HEK293T (cell line): ENCODE data around the gene KIRREL1.

Source experiments
- ARNT ChIP-seq: fragments of 450-650 bp; IDR thresholded peaks from 2 replicates; pipeline ENCODE4 v1.6.1; 2017; ENCODE audit warnings: mild to moderate bottlenecking
- BHLHE40 ChIP-seq: fragments of 450-650 bp; IDR thresholded peaks from 2 replicates; pipeline ENCODE4 v1.6.1; 2016; ENCODE audit warnings: mild to moderate bottlenecking, moderate library complexity, borderline replicate concordance
- FOXA1 ChIP-seq: fragments of 450-650 bp; IDR thresholded peaks from 2 replicates; pipeline ENCODE4 v1.6.1; 2016; ENCODE audit warnings: mild to moderate bottlenecking
- FOXM1 ChIP-seq: fragments of 450-650 bp; IDR thresholded peaks from 2 replicates; pipeline ENCODE4 v1.6.1; 2017; ENCODE audit warnings: mild to moderate bottlenecking, borderline replicate concordance
- HDGF ChIP-seq: fragments of 450-650 bp; IDR thresholded peaks from 2 replicates; pipeline ENCODE4 v1.6.1; 2017; ENCODE audit warnings: antibody characterized with exemption, borderline replicate concordance
- L3MBTL2 ChIP-seq: fragments of 450-650 bp; conservative IDR thresholded peaks from 2 replicates; pipeline ENCODE4 v1.6.1; 2016; ENCODE audit warnings: mild to moderate bottlenecking
- LEF1 ChIP-seq: fragments of 450-650 bp; IDR thresholded peaks from 2 replicates; pipeline ENCODE4 v1.6.1; 2017; ENCODE audit warnings: mild to moderate bottlenecking, borderline replicate concordance
- NFRKB ChIP-seq: fragments of 450-650 bp; IDR thresholded peaks from 2 replicates; pipeline ENCODE4 v1.6.1; 2016; ENCODE audit warnings: mild to moderate bottlenecking, moderate library complexity
- SP1 ChIP-seq: fragments of 450-650 bp; IDR thresholded peaks from 2 replicates; pipeline ENCODE4 v1.6.1; 2017
- SUZ12 ChIP-seq: fragments of 450-650 bp; IDR thresholded peaks from 2 replicates; pipeline ENCODE4 v1.6.1; 2016; ENCODE audit warnings: mild to moderate bottlenecking
- TARDBP ChIP-seq: fragments of 450-650 bp; IDR thresholded peaks from 2 replicates; pipeline ENCODE4 v1.6.1; 2016
- ZNF384 ChIP-seq: fragments of 450-650 bp; IDR thresholded peaks from 2 replicates; pipeline ENCODE4 v1.6.1; 2016
- TF ChIP-seq, protein P1 (sequence below): fragments of 450-650 bp; IDR thresholded peaks from 2 replicates; pipeline ENCODE4 v1.6.1; 2016

GRCh38 chr1:157968508-157968907 lies 24.9 kb upstream of the KIRREL1 start:
- TF ChIP-seq SUZ12 = no peak
- no peak for TF ChIP-seq SP1
- TF ChIP-seq ARNT = no peak
- TF ChIP-seq LEF1 = no peak
- no peak for TF ChIP-seq HDGF
- TF ChIP-seq FOXA1 = no peak
- no peak for TF ChIP-seq FOXM1
- TF ChIP-seq L3MBTL2 = no peak
- TF ChIP-seq ZNF384 = no peak
- no peak for TF ChIP-seq BHLHE40
- TF ChIP-seq TARDBP = no peak
- no peak for TF ChIP-seq NFRKB
- TF ChIP-seq, protein P1, sequence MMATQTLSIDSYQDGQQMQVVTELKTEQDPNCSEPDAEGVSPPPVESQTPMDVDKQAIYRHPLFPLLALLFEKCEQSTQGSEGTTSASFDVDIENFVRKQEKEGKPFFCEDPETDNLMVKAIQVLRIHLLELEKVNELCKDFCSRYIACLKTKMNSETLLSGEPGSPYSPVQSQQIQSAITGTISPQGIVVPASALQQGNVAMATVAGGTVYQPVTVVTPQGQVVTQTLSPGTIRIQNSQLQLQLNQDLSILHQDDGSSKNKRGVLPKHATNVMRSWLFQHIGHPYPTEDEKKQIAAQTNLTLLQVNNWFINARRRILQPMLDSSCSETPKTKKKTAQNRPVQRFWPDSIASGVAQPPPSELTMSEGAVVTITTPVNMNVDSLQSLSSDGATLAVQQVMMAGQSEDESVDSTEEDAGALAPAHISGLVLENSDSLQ = no peak
